Esophagus squamous epithelium (tissue), 5 donors: ENCODE measurements around the gene KLRC4. TPM values are rescaled to one million over a fixed set of nuclear protein-coding genes. Genes with fewer than 3 reads are reported as not detected.

Experiments used
- DNase-seq: peaks from one replicate; lab custom pipeline; 2025; lab: John Stamatoyannopoulos, UW
- H3K27ac ChIP-seq, 4 donors: fragments of 200-600 bp; sonication (generic); one replicate each; pipeline ENCODE4 v1.5.1; 2016 to 2019; ENCODE audit warnings: mild to moderate bottlenecking in 1 of 4
- H3K27me3 ChIP-seq, 4 donors: fragments of 200-600 bp; sonication (generic); 1 replicate in 3 of 4; 2 replicates in 1 of 4; pipeline versions ENCODE4 v1.5.1 to v1.6.0; 2017 to 2021; ENCODE audit warnings: antibody characterized with exemption in 1 of 4
- H3K36me3 ChIP-seq, 3 donors: fragments of 200-600 bp; sonication (generic); one replicate each; pipeline ENCODE4 v1.5.1; 2016 to 2019
- H3K4me1 ChIP-seq, 3 donors: fragments of 200-600 bp; sonication (generic); one replicate each; pipeline ENCODE4 v1.5.1; 2017 to 2019
- H3K4me3 ChIP-seq, 4 donors: fragments of 200-600 bp; sonication (generic); 1 replicate in 3 of 4; 2 replicates in 1 of 4; pipeline ENCODE4 v1.5.1; 2016 to 2019; ENCODE audit warnings: mild to moderate bottlenecking in 2 of 4, moderate library complexity in 1 of 4
- H3K9me3 ChIP-seq, 3 donors: fragments of 200-600 bp; sonication (generic); one replicate each; pipeline ENCODE4 v1.5.1; 2016 to 2019
- POLR2A ChIP-seq, 4 donors: fragments of 450-650 bp; IDR thresholded peaks; one replicate each; pipeline ENCODE4 v1.6.1; 2017; ENCODE audit warnings: antibody characterized with exemption in 4 of 4, mild to moderate bottlenecking in 4 of 4, moderate library complexity in 3 of 4
- WGBS, 2 donors: methylation state at CpG; one replicate each; pipeline ENCODE4 v1.1.5; 2018; 5-methylcytosine and 5-hydroxymethylcytosine counted together
- intact Hi-C: fragments of 100-400 bp; cut with DNase I; formaldehyde crosslinking; loops from one replicate; pipeline ENCODE4 v1.15.0; 2022
- total RNA-seq, 4 donors: library from RNA; depleted of rRNA; stranded (reverse); fragments of >200 nt; gene quantifications; one replicate each; pipeline ENCODE4 v1.1.0, GENCODE V29; 2016
- TF ChIP-seq, protein P1 (sequence below), 6 experiments: fragments of 450-650 bp in 4 of 6; fragments of 200-600 bp in 2 of 6; sonication (generic) in 2 of 6; IDR thresholded peaks; one replicate each; pipeline ENCODE4 v1.5.1; 2016 to 2019; ENCODE audit warnings: antibody characterized with exemption in 6 of 6, mild to moderate bottlenecking in 4 of 6, moderate library complexity in 4 of 6
- donor health status: DM: yes; HTN: yes; CAD: no.

KLRC4 gene
- total RNA-seq, 4 donors from 2014 or later = 1.0 to 4.2 TPM; not detected in 2

- TF ChIP-seq, protein P1, sequence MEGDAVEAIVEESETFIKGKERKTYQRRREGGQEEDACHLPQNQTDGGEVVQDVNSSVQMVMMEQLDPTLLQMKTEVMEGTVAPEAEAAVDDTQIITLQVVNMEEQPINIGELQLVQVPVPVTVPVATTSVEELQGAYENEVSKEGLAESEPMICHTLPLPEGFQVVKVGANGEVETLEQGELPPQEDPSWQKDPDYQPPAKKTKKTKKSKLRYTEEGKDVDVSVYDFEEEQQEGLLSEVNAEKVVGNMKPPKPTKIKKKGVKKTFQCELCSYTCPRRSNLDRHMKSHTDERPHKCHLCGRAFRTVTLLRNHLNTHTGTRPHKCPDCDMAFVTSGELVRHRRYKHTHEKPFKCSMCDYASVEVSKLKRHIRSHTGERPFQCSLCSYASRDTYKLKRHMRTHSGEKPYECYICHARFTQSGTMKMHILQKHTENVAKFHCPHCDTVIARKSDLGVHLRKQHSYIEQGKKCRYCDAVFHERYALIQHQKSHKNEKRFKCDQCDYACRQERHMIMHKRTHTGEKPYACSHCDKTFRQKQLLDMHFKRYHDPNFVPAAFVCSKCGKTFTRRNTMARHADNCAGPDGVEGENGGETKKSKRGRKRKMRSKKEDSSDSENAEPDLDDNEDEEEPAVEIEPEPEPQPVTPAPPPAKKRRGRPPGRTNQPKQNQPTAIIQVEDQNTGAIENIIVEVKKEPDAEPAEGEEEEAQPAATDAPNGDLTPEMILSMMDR (IDR thresholded peaks at IDR 0.05) = no peak
- no peak for TF ChIP-seq POLR2A (IDR thresholded peaks at IDR 0.05)
- no peak for DNase-seq
- H3K27me3 ChIP-seq = no peaks in the 10 kb centered on the region
- H3K9me3 ChIP-seq = no peaks in the 10 kb centered on the region
- H3K4me3 ChIP-seq = no peak overlapping the region
- 100% methylated on average over 1 of the region's 1 CpG for WGBS, 2 donors
- no peak overlapping the region for H3K27ac ChIP-seq
- H3K36me3 ChIP-seq = no peaks in the 10 kb centered on the region
- intact Hi-C loops = no loop called here
- H3K4me1 ChIP-seq = peaks cover 0 to 49% (median 8%) of the 10 kb centered on the region in 3 donors
These were observed 50.6 kb downstream of the KLRC4 start for GRCh38 chr12:10358969-10359368.

- no peaks in the 10 kb centered on the region for H3K36me3 ChIP-seq
- H3K27ac ChIP-seq = no peak overlapping the region
- no peak overlapping the region for H3K4me3 ChIP-seq
- no peaks in the 10 kb centered on the region for H3K9me3 ChIP-seq
- H3K4me1 ChIP-seq = peaks cover 0 to 41% (median 4%) of the 10 kb centered on the region in 3 donors
- 53 to 87% methylated on average over 2 to 4 of the region's 5 CpGs for WGBS, 2 donors
- no peak for DNase-seq
- intact Hi-C loops = no loop called here
- no peaks in the 10 kb centered on the region for H3K27me3 ChIP-seq
- no peak for TF ChIP-seq POLR2A (IDR thresholded peaks at IDR 0.05)
- TF ChIP-seq, protein P1 (IDR thresholded peaks at IDR 0.05) = no peak
These were observed 51.4 kb downstream of the KLRC4 start for GRCh38 chr12:10358131-10358530.

Other genes with a start within 250 kb of the KLRC4 start
- gene OLR1, start 237.6 kb downstream of the KLRC4 start, total RNA-seq = 1 to 10 TPM in 1 of 4 donors, not detected in 3; 2.7 TPM
- gene TMEM52B, start 230.7 kb downstream of the KLRC4 start, total RNA-seq = not detected
- 10 to 100 TPM; 10.3 to 65.2 (median 24.5) TPM for gene GABARAPL1, start 196.9 kb downstream of the KLRC4 start, total RNA-seq
- gene KLRD1, start 101.9 kb downstream of the KLRC4 start, total RNA-seq = 1 to 10 TPM in 3 of 4 donors, under 1 TPM in 1; 0.92 to 2.3 (median 1.6) TPM
- gene KLRK1, start 19.7 kb downstream of the KLRC4 start, total RNA-seq = 10 to 100 TPM in 1 of 4 donors, 1 to 10 TPM in 2, not detected in 1; 1.6 to 10.7 (median 1.9) TPM
- 1 to 10 TPM in 1 of 4 donors, not detected in 3; 1.5 TPM for gene KLRC3, start 10.8 kb upstream of the KLRC4 start, total RNA-seq
- 1 to 10 TPM in 1 of 4 donors, under 1 TPM in 2, not detected in 1; 0.35 to 6.3 (median 0.83) TPM for gene KLRC2, start 26.3 kb upstream of the KLRC4 start, total RNA-seq
- gene KLRC1, start 43.6 kb upstream of the KLRC4 start, total RNA-seq = 1 to 10 TPM in 2 of 4 donors, not detected in 2; 1.2 to 4.8 TPM
- under 1 TPM; 0.18 to 0.50 (median 0.30) TPM for gene EIF2S3B, start 96.1 kb upstream of the KLRC4 start, total RNA-seq
- 10 to 100 TPM in 2 of 4 donors, 1 to 10 TPM in 2; 5.4 to 25.1 (median 9.8) TPM for gene MAGOHB, start 203.9 kb upstream of the KLRC4 start, total RNA-seq